A673 (cell line): ENCODE data around the gene SUOX.
"Not testable (repeated sequence)": the region's sequence is repeated elsewhere in the genome, so short reads cannot be mapped to it uniquely, and the experiment has no call there.

ENCODE experiments used
- CTCF ChIP-seq: fragments of 300-800, 200-600 bp; sonication (generic); conservative IDR thresholded peaks from 2 replicates; pipeline ENCODE4 v1.5.1; 2017; ENCODE audit warnings: low read depth, mild to moderate bottlenecking, antibody characterized with exemption, low read length, moderate library complexity, mixed read lengths
- EZH2 ChIP-seq: fragments of 200-600 bp; sonication (generic); IDR thresholded peaks from 2 replicates; pipeline ENCODE4 v1.6.1; 2017; ENCODE audit warnings: borderline replicate concordance, low read depth, mild to moderate bottlenecking, mixed read lengths, antibody characterized with exemption, low read length; ENCODE audit not compliant: poor library complexity, severe bottlenecking

GRCh38 chr12:56003376-56003775 lies 6.3 kb downstream of the SUOX start:
- not testable (repeated sequence) for TF ChIP-seq CTCF, EZH2
